Measurements from ENCODE around the gene POGK. TPM values are rescaled to one million over a fixed set of nuclear protein-coding genes. Genes with fewer than 3 reads are reported as not detected.

The POGK gene, protein sequence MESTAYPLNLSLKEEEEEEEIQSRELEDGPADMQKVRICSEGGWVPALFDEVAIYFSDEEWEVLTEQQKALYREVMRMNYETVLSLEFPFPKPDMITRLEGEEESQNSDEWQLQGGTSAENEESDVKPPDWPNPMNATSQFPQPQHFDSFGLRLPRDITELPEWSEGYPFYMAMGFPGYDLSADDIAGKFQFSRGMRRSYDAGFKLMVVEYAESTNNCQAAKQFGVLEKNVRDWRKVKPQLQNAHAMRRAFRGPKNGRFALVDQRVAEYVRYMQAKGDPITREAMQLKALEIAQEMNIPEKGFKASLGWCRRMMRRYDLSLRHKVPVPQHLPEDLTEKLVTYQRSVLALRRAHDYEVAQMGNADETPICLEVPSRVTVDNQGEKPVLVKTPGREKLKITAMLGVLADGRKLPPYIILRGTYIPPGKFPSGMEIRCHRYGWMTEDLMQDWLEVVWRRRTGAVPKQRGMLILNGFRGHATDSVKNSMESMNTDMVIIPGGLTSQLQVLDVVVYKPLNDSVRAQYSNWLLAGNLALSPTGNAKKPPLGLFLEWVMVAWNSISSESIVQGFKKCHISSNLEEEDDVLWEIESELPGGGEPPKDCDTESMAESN
- 26.0 and 27.1 TPM in 2 replicates for total RNA-seq

GRCh38 chr1:166838766-166839599, at the start of gene POGK:
POGK (plus strand) TSS chr1:166839475; CDS start chr1:166840957, 1,482 bp downstream.

DNA sequence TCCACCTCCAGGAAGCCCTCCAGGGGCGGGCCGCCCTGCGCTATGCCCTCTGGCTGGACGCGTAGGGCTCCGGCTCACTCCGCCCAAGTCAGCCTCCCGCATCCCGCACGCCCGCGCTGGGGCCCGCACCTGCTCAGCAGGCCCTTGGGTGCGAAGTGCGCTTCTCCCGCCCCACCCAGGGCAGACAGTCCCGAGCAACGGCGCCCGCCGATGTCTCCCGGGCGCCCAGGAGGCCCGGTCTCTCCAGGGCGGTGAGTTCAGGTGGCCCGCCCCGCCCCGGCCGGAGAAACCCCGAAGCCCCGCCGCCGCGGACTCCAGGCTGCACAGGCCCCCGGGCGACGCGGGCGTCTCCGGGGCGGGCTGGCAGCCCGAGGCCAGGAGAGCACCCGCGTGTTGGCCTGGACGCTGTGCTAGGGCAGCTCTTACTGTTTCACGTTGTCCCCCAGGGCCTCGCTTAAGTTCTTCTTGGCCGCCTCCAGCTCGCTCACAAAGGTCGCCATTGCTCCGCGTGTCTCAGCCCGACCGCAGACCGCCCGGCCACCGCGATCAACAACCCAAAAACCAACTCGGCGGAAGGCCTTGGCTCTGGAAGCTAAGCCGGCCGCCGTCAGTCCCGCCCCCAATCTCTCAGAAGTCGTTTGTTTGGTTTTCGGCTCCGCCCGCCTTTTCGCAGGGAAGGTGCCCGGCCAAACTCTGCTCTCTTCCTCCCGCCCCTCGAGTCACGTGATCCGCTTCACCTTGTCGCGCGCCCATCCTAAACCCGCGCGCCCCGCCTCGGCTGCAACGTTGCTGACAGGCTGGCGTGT, 36.7 kb downstream of the POGK start, which contains the start of gene TADA1:
Gene TADA1, minus strand, starts transcription at position 531 of the 806 bp plus-strand sequence. Its CDS starts 31 bp downstream, at position 500.

Other genes starting within 250 kb of the POGK start
- gene TADA1, start 36.8 kb downstream of the POGK start, total RNA-seq: 13.9 and 17.7 TPM in 2 replicates
- 0.11 TPM in 1 of 2 replicates, not detected in the other for gene ILDR2, start 136.1 kb downstream of the POGK start, total RNA-seq
- not detected in 2 replicates for gene MAEL, start 149.8 kb downstream of the POGK start, total RNA-seq